H1 (cell line): Measurements from ENCODE around the gene ISL2. TPM values are rescaled to one million over a fixed set of nuclear protein-coding genes. Genes with fewer than 3 reads are reported as not detected.

Experiments used
- BACH1 ChIP-seq: IDR thresholded peaks from 2 replicates; pipeline ENCODE4 v1.6.1; 2012; ENCODE audit warnings: low read length, improper control_type of control experiment
- CTBP2 ChIP-seq: IDR thresholded peaks from 2 replicates; pipeline ENCODE4 v1.7.0; 2011; ENCODE audit warnings: borderline replicate concordance, mild to moderate bottlenecking, moderate library complexity, mixed read lengths, low read length; ENCODE audit not compliant: insufficient read depth, insufficient read length
- EGR1 ChIP-seq: IDR thresholded peaks from 2 replicates; pipeline ENCODE4 v1.6.1; 2011; ENCODE audit warnings: low read depth, low read length, borderline replicate concordance
- POLR2AphosphoS5 ChIP-seq: IDR thresholded peaks from 2 replicates; pipeline ENCODE4 v1.6.1; 2011; ENCODE audit warnings: low read depth, low read length
- SIN3A ChIP-seq, 2 experiments: IDR thresholded peaks in 1 of 2; conservative IDR thresholded peaks in 1 of 2; 2 replicates each; pipeline ENCODE4 v1.6.1; 2011 to 2012; ENCODE audit warnings: low read length in 2 of 2, improper control_type of control experiment in 1 of 2, low read depth in 1 of 2, mild to moderate bottlenecking in 1 of 2
- SP1 ChIP-seq: IDR thresholded peaks from 2 replicates; pipeline ENCODE4 v1.6.1; 2011; ENCODE audit warnings: low read depth, low read length
- TAF7 ChIP-seq: optimal IDR thresholded peaks from 2 replicates; pipeline ENCODE3; 2011; ENCODE audit warnings: low read depth, mild to moderate bottlenecking, inconsistent platforms, low read length, moderate library complexity, borderline replicate concordance
- TBP ChIP-seq: IDR thresholded peaks from 2 replicates; pipeline ENCODE4 v1.6.1; 2011; ENCODE audit warnings: low read depth, low read length, improper control_type of control experiment
- USF2 ChIP-seq: IDR thresholded peaks from 2 replicates; pipeline ENCODE4 v1.6.1; 2011; ENCODE audit warnings: low read length, improper control_type of control experiment
- polyA plus RNA-seq, 7 experiments: library from polyadenylated mRNA; depleted of rRNA in 3 of 7; stranded (reverse) in 5 of 7; unstranded in 2 of 7; fragments of >200 nt in 5 of 7; fragments of 200-250 nt in 2 of 7; gene quantifications; 1 replicate in 5 of 7; 2 replicates in 1 of 7; 4 replicates in 1 of 7; pipeline versions ENCODE4 v1.2.1 to v1.2.3, GENCODE V29; 2011 to 2013; ENCODE audit warnings: missing spikeins in 2 of 7, mixed read lengths in 2 of 7
- total RNA-seq: library from RNA; stranded (reverse); fragmentation: NEBNext Ultra II Directional; extraction: Animal tissue kit (Norgen Biotek cat#: 25700); gene quantifications from 2 replicates; pipeline ENCODE4 v1.2.1, GENCODE V29; 2021
- TF ChIP-seq, protein P1 (sequence below): IDR thresholded peaks from 2 replicates; pipeline ENCODE4 v1.6.1; 2011; ENCODE audit warnings: low read depth, mild to moderate bottlenecking, low read length; ENCODE audit not compliant: insufficient read depth

Gene ISL2
- total and polyA plus RNA-seq, 2 of the 8 experiments (the other 6 are each of a cell fraction or from before 2014, with no cell fraction given): 0.32 to 0.99 TPM

DNA sequence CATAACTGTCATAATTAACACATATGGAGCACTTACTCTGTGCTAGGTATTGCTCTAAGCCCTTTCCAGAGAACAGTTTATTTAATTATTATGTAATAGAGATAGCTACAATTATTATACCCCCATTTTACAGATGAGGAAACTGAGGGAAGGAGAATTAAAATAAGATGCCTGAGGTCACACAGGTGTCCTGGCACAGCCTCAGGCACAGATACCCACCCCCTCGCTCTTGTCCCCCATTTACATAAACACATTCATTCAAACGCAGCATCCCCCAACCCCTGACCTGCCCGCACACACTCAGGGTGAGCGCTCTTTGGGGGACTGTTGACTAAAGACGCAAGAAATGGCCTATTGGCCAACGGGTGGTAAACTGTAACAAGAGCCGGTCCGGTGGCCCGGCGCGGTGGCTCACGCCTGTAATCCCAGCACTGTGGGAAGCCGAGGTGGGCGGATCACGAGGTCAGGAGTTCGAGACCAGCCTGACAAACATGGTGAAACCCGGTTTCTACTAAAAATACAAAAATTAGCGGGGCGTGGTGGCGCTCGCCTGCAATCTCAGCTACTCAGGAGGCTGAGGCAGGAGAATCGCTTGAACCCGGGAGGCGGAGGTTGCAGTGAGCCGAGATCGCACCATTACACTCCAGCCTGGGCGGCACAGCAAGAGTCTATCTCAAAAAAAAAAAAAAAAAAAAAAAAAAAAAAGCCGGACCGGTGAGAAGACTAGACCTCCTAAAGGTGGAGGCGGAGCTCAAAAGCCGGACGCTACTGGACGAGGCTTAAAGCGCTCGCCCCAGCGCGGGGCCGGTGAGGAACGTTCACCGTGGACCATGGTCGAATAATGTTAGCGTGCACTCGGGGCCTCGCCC is 1.9 kb upstream of the ISL2 start (continued):
- TF ChIP-seq TAF7: no peak
- no peak for TF ChIP-seq POLR2AphosphoS5
- TF ChIP-seq TBP: no peak
- TF ChIP-seq, protein P1, sequence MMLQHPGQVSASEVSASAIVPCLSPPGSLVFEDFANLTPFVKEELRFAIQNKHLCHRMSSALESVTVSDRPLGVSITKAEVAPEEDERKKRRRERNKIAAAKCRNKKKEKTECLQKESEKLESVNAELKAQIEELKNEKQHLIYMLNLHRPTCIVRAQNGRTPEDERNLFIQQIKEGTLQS: no peak
- no peak for TF ChIP-seq EGR1
- TF ChIP-seq USF2: no peak
- TF ChIP-seq BACH1: no peak
- no peak for TF ChIP-seq SP1
- TF ChIP-seq CTBP2: no peak
- no peak for TF ChIP-seq SIN3A (conservative IDR thresholded peaks at IDR 0.05 in 1 of 2, IDR thresholded peaks at IDR 0.05 in 1 of 2; ENCODE audit: low read depth in 1 of 2, low read length in 2 of 2)
